HG03439 (cell line): ENCODE results near the gene EPHA10.
"Not testable (repeated sequence)": the region's sequence is repeated elsewhere in the genome, so short reads cannot be mapped to it uniquely, and the experiment has no call there.

Experiments used
- ATAC-seq: cut with Tn5 transposase; IDR thresholded peaks from one replicate; pipeline ENCODE4 v1.9.1; 2021; ENCODE audit warnings: mild to moderate bottlenecking, moderate library complexity; ENCODE audit not compliant: unreplicated experiment

Gene EPHA10

GRCh38 chr1:37771440-37771839, 6.5 kb upstream of the EPHA10 start:
- not testable (repeated sequence) for ATAC-seq

DNA sequence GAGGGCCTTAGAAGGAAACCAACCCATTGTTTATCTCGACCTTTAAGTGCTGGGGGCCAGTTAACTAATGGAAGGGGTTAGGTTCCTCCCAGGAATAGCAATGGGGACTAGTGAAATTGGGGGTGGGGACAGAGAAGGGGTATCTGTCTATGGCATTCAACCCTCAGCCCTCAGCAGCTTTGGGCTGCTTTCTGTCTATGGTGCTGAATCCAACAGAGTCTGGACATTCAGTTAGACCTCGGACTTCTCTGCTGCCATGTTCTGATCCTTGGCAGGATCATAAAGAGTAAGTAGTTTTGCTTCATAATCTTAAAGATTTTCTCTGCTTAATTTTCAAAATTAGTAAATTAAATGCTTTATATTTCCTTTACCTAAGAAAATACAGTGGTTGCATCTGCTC, 2.6 kb upstream of the EPHA10 start:
- no peak for ATAC-seq

DNA sequence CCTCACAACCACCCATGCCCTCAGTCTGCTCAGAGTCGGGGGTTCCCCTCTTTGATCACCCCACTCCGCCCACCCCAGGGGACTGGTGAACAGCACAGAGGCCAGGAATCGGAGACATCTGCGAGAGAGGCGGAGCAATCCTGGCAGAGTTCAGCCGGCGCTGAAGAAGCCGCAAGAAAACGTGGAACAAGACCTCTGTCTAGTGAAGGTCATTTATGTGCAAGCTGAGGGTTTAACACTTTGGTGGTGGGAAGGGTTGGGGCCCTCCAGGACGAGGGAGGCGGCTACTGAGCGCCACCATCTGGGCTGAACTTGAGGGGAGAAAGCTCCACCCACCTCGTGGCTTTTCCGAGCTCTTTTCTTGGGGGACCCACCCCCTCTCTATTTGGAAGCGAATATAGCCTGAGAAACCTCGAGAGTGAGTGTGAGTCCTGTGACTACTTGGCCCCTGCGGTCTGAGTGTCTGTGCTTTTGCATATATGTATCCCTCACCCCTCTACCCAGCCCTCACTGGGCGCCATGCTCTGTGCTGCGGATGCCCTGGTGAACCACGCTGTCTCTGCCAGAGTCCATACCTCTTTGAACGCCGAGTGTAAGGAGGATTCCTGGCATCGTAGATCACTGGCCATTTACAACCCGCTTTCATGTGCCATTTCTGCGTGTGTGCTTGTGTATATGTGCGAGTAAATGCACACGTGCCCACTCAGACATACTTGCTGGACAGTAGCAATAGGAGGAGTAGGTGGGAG, 1.2 kb upstream of the EPHA10 start:
- ATAC-seq: no peak

GRCh38 chr1:37764414-37764825, 500 bp downstream of the EPHA10 start:
- no peak for ATAC-seq

GRCh38 chr1:37763791-37764413, 1.0 kb downstream of the EPHA10 start:
- ATAC-seq: no peak

DNA sequence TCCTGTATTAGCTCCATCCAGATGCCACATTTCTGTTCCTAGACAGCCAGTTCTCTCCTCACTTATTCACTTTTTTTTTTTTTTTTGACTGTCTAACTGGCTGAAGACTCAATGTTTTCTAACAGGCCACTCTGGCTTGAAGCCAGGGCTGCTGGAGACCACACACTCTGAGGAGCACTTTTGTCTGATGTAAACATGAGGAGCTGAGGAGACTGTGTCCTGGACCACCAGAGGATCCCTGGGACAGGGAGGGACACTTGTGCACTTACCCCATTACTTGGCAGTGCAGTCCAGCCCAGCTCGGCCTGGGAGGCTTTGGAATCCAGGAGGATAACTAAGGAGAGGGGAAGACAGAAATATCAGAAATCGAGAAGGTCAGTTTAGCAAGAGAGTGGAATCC, 2.4 kb downstream of the EPHA10 start:
- no peak for ATAC-seq

DNA sequence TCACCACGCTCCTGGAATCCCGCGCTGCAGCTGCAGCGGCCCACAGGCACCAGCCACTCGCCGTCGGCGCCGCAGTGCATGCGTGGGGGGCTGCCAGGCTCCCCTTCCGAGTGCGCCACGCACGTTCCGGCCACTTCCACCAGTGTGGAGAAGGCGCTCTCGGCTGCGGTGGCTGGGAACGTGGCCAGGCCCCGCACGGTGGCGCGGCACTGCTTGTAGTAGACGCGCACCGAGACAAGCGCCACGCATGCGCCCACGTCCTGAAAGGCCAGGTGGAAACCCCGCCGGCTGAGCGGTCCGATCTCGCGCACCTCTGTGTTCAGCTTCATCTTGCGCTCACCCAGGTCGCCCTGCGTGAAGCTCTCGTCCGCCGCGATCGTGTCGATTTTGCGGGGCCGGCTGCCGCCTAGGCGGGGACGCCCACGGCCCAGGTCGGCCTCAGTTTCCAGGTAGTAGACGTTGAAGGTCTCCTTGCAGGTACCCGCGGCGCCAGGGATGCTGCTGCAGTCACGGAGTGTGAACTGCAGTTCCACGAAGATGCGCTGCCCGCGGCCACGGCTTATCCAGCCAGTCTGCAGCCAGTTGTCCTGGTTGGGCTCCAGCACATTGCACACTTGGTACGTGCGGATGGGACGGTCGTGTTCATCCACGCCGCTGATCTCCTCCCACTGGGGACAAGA, 3.4 kb downstream of the EPHA10 start:
- ATAC-seq: no peak

DNA sequence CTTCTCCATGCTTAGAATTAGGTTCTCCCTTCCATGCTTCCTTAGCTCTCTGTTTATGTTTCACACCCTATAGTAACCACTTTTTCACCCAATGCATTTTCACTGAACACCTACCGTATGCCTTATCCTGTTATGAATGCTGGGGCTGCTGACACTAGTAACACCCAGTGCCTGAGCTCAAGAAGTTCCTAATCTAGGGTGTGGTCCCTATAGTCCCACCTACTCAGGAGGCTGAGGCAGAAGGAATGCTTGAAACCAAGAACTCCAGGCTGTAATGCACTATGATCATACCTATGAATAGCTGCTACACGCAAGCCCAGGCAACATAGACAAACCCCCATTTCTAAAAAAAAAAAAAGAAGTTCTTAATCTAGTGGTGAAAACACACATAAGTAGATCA, 5.5 kb downstream of the EPHA10 start:
- ATAC-seq: no peak

GRCh38 chr1:37755951-37756560, 8.9 kb downstream of the EPHA10 start:
- no peak for ATAC-seq

GRCh38 chr1:37755290-37755689, 9.6 kb downstream of the EPHA10 start:
- no peak for ATAC-seq

DNA sequence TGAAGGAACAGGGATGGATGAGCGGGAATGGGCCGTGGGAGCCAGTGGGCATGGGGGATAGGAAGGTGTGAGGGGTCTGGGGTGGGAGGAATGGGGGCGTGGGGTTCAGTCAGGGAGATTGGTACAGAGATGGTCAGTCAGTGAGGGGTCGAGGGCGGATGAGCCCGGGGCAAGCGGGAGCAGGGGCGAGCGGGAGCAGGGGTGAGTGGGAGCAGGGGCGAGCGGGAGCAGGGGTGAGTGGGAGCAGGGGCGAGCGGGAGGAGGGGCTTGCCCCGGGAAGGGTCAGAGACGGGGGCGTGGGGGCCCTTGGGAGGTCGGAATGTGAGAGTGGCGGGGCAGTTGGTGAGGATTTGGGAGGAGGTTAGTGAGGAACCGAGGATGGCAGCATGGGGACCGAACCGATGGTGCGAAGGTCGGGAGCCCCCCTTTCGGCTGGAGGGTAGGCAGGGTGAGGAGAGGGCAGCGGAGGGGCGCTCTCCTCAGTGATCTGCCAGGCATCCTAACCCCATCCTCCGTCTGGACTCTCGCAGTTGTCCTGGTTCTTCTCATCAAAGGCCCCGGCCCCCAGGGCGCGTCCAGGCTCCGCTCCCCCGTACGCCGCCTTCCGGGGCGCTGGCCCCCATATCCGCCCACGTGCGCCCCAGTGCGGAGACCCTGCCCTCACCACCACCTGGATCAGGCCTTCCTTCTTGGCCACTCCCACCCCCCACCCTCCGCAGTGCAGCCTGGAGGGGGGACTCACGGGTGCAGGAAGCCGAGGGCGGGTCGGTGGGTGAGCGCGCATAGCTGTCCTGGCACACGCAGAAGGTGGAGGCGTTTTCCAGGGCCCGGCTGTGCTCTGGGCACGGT, 11.2 kb downstream of the EPHA10 start:
- no peak for ATAC-seq

GRCh38 chr1:37752583-37753471, 12.1 kb downstream of the EPHA10 start:
- ATAC-seq: no peak

DNA sequence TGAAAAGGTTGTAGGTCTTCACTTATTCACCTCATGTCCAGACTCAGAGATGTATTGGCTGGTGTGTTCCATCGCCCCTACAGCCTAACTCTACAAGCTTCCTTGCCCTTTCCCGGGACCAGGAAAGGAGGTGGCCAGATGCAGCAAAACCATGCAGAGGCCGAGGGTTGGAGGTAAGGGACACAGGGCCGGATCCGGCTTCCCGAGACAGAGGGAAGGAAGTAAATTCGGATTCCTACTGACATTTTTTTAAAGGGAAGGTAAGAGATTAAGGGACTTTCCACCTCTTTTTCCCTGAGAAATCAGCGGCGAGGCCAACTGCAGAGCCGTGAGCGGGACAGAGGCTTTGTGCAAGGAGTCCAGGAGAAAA, 12.7 kb downstream of the EPHA10 start:
- ATAC-seq: no peak

- no peak for ATAC-seq
Measured at GRCh38 chr1:37748565-37748964, 16.4 kb downstream of the EPHA10 start.

DNA sequence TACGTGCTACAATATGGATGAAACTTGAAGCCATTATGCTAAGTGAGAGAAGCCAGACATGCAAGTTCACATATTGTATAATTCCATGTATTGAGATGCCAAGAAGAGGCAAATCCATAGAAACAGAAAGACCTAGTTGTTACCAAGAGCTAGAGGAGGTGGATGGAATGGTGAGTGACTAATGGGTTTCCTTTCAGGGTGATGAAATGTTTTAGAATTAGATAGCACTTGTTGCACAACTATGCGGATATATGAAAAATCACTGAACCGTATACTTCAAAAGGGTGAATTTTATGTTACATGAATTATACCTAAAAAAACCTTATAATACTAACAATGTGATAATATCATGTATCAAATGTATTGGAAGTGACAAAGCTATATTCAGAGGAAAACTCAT, 18.1 kb downstream of the EPHA10 start:
- ATAC-seq: no peak

DNA sequence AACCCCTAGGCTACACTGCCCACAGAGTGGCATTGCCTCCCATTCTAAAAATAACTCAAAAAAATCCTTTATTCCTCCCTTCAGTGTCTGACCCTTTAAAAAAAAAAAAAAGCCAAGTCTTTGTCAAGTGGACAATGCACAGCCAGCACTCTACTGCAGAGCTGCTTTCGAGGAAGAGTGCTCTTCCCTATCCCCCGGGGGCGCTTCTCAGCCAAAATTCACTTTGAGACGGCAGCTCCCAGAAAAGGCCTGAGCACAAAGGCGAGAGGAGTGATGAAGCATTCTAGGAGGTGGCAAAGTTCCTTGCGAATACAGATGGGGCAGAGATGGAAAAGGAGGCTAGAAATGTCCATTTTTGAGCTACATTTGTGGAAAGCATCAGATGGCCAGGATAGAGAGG, 23.3 kb downstream of the EPHA10 start:
- no peak for ATAC-seq

GRCh38 chr1:37741130-37741529, 23.8 kb downstream of the EPHA10 start:
- ATAC-seq: no peak

DNA sequence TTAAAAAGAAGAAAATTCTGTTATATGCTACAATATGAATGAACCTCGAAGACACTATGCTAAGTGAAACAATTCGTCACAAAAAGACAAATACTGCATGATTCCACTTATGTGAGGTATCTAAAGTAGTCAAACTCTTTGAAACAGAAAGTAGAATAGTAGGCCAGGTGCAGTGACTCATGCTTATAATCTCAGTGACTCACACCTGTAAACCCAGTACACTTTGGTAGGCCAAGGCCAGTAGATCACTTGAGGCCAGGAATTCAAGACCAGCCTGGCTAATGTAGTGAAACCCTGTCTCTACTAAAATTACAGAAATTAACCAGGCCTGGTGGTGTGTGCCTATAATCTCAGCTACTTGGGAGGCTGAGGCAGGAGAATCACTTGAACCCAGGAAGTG, 25.7 kb downstream of the EPHA10 start:
- no peak for ATAC-seq

DNA sequence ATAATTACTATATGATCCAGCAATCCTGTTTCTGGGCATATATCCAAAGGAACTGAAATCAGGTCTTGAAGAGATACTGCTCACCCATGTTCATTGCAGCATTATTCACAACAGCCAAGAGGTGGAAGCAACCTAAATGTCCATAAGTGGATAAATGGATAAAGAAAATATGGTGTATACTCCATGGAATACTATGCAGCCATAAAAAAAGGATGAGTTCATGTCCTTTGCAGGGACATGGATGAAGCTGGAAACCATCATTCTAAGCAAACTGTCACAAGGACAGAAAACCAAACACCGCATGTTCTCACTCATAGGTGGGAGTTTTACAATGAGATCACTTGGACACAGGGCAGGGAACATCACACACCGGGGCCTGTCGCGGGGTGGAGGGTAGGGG, 26.3 kb downstream of the EPHA10 start:
- ATAC-seq: not testable (repeated sequence)

DNA sequence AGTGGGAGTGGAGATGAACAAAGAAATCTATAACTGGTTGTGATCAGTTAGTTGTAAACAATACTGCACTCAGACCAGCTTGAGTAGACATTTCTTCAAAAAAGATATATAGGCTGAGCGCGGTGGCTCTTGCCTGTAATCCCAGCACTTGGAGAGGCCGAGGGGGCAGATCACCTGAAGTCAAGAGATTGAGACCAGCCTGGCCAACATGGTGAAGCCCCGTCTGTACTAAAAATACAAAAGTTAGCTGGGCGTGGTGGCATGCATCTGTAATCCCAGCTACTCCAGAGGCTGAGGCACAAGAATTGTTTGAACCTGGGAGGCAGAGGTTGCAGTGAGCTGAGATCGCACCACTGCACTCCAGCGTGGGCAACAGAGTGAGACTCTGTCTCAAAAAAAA, 26.9 kb downstream of the EPHA10 start:
- ATAC-seq: not testable (repeated sequence)
